Activated CD4-positive, alpha-beta T cell treated with anti-CD3 and anti-CD28 coated beads for 48 hours (primary cell): ENCODE data around the gene ZNF630.
A peak's percentile ranks its signal among the peaks of the same experiment; 100 is the strongest.
"Not testable (repeated sequence)": the region's sequence is repeated elsewhere in the genome, so short reads cannot be mapped to it uniquely, and the experiment has no call there.

Source experiments
- DNase-seq: peaks from one replicate; pipeline ENCODE4 v3.0.0-alpha.2; 2020

The ZNF630 gene

GRCh38 chrX:48071064-48071985 lies at the start of gene ZNF630:
Gene ZNF630 (minus strand): TSS chrX:48071640. CDS start chrX:48066886, 4,754 bp downstream.
- DNase-seq, result peak; percentile 69

GRCh38 chrX:48107717-48108116 lies 36.3 kb upstream of the ZNF630 start:
- DNase-seq, result no peak

- no peak for DNase-seq
These were observed 31.5 kb upstream of the ZNF630 start for GRCh38 chrX:48102874-48103374.

GRCh38 chrX:48101443-48101842 lies 30.0 kb upstream of the ZNF630 start:
- no peak for DNase-seq

- DNase-seq, result not testable (repeated sequence)
These were observed 21.1 kb upstream of the ZNF630 start for GRCh38 chrX:48092558-48092957.

GRCh38 chrX:48090123-48090522 lies 18.7 kb upstream of the ZNF630 start:
- no peak for DNase-seq

- no peak for DNase-seq
These were observed 14.6 kb upstream of the ZNF630 start for GRCh38 chrX:48086082-48086481.

GRCh38 chrX:48083706-48084105 lies 12.3 kb upstream of the ZNF630 start:
- DNase-seq, result no peak

- DNase-seq, result peak; percentile 55
These were observed 11.8 kb upstream of the ZNF630 start for GRCh38 chrX:48083212-48083611.

GRCh38 chrX:48076343-48076742 lies 4.9 kb upstream of the ZNF630 start:
- no peak for DNase-seq

- no peak for DNase-seq
These were observed 656 bp upstream of the ZNF630 start for GRCh38 chrX:48071986-48072605.

- no peak for DNase-seq
These were observed 3.1 kb downstream of the ZNF630 start for GRCh38 chrX:48068096-48068887.

- DNase-seq, result no peak
These were observed 7.2 kb downstream of the ZNF630 start for GRCh38 chrX:48064261-48064660.

- DNase-seq, result no peak
These were observed 12.2 kb downstream of the ZNF630 start for GRCh38 chrX:48059296-48059639.

GRCh38 chrX:48058621-48059295 lies 12.7 kb downstream of the ZNF630 start:
- no peak for DNase-seq

GRCh38 chrX:48046846-48047245 lies 24.6 kb downstream of the ZNF630 start:
- no peak for DNase-seq

- DNase-seq, result no peak
These were observed 25.8 kb downstream of the ZNF630 start for GRCh38 chrX:48045410-48046311.

- DNase-seq, result no peak
These were observed 28.4 kb downstream of the ZNF630 start for GRCh38 chrX:48043056-48043455.

- DNase-seq, result no peak
These were observed 35.5 kb downstream of the ZNF630 start for GRCh38 chrX:48035891-48036290.

GRCh38 chrX:48030641-48031173 lies 40.7 kb downstream of the ZNF630 start:
- not testable (repeated sequence) for DNase-seq

GRCh38 chrX:48030237-48030636 lies 41.2 kb downstream of the ZNF630 start:
- DNase-seq, result no peak
